22Rv1 (cell line): Measurements from ENCODE around the gene SYNE2.

Experiments used
- ZFX ChIP-seq: fragments of 450-650 bp; IDR thresholded peaks from 2 replicates; pipeline ENCODE4 v1.6.1; 2017; ENCODE audit warnings: antibody characterized with exemption, borderline replicate concordance
- TF ChIP-seq, protein P1 (sequence below): fragments of 450-650 bp; IDR thresholded peaks from 2 replicates; pipeline ENCODE4 v1.5.1; 2017; ENCODE audit warnings: mild to moderate bottlenecking

DNA sequence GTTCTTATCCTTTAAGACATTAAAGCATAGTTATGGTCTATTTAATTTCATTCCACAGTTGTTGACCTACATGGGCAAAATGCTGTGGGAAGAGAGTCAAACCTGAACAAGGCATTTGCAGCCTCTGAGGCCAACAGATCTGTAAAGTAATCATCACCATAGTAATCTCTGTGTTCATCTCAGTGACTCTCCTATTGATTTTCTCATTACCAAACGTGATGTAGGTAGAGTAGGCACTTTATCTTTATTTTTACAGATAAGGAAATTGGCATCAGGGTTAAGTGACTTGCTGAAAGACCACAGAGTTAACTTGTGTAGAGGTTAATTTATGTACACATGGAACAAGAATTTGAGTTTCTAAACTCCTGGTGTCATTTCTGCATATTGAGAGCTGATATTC is 238.4 kb downstream of the SYNE2 start:
- TF ChIP-seq, protein P1, sequence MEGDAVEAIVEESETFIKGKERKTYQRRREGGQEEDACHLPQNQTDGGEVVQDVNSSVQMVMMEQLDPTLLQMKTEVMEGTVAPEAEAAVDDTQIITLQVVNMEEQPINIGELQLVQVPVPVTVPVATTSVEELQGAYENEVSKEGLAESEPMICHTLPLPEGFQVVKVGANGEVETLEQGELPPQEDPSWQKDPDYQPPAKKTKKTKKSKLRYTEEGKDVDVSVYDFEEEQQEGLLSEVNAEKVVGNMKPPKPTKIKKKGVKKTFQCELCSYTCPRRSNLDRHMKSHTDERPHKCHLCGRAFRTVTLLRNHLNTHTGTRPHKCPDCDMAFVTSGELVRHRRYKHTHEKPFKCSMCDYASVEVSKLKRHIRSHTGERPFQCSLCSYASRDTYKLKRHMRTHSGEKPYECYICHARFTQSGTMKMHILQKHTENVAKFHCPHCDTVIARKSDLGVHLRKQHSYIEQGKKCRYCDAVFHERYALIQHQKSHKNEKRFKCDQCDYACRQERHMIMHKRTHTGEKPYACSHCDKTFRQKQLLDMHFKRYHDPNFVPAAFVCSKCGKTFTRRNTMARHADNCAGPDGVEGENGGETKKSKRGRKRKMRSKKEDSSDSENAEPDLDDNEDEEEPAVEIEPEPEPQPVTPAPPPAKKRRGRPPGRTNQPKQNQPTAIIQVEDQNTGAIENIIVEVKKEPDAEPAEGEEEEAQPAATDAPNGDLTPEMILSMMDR = no peak
- no peak for TF ChIP-seq ZFX
